G401 (cell line): Measurements from ENCODE around the gene PIAS4. TPM values are rescaled to one million over a fixed set of nuclear protein-coding genes. Genes with fewer than 3 reads are reported as not detected.

ENCODE experiments used
- DNase-seq: peaks from one replicate; pipeline ENCODE4 v3.0.0-alpha.2; 2015; ENCODE audit warnings: low spot score
- in situ Hi-C: cut with HindIII; loops from 2 replicates; pipeline ENCODE4 v1.10.0; 2016; ENCODE audit warnings: low sequenced_read_pairs, mixed read lengths
- total RNA-seq: library from RNA; depleted of rRNA; stranded (reverse); fragments of >200 nt; shearing (Covaris generic); gene quantifications from 2 replicates; pipeline ENCODE4 v1.2.3, GENCODE V29; 2014

The PIAS4 gene
- total RNA-seq, 1 experiment from 2014 or later = 45.7 TPM

DNA sequence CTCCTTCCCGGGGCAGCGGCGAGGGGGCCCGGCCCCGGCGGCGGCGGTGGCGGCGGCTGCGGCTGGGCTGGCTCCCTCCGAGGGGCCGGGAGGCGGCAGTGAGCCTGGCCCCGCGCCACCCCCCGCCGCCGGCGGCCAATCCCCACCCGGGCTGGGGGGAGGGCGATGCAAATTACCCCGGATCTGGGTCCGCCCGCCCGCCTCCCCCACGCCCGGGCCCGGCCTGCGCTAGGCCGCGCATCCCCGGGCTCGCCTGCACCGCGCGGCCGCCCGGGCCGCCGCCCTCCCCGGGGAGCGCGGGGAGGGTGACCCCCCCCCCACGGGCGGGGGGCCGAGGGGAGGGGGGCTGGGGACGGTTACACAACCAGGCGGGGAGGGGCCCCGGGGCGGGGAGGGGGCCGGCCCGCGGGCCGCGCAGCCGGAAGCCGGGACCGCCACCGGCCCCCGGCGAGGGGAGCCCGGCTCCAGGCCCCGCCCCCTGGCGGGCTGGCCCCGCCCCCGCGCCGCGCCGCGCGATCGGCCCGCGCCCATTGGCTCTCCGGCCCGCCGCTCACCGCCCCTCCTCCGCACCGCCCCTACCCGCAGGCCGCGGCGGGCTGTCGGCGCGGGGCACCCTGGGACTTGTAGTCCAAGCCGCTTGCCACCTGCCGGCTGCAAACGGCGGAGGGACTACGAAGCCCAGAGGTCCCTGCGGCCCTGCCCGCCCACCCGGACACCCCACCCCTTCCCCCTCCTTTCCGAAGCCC lies 58.1 kb downstream of the PIAS4 start:
- peak; percentile 96 for DNase-seq
- in situ Hi-C loops = loop anchor here (10.0 kb wide), 1 partner anchor 69 kb away; no protein-coding TSS in a partner anchor

DNA sequence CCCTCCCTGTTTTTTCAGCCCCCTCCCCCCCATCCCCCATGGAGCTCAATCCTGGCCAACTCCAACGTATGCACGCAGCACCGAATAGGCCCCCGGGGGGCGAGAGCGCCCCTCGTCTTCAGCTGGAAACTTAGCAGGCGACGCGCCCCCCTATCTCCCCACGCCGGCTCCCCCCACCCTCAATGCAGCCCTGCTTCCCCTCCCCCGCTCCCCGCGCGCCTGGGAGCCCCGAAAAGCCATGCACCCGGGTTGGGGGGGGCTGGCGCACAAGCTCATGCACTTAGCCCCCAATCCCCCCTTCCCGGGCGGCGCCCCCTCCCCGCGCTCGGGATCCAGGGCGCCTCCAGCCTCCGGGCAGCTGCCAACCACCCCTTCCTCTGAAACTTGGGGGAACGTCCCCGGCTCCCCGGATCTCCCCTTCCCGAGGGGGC lies 58.7 kb downstream of the PIAS4 start:
- no peak for DNase-seq
- in situ Hi-C loops = loop anchor here (10.0 kb wide), 1 partner anchor 69 kb away; no protein-coding TSS in a partner anchor

DNA sequence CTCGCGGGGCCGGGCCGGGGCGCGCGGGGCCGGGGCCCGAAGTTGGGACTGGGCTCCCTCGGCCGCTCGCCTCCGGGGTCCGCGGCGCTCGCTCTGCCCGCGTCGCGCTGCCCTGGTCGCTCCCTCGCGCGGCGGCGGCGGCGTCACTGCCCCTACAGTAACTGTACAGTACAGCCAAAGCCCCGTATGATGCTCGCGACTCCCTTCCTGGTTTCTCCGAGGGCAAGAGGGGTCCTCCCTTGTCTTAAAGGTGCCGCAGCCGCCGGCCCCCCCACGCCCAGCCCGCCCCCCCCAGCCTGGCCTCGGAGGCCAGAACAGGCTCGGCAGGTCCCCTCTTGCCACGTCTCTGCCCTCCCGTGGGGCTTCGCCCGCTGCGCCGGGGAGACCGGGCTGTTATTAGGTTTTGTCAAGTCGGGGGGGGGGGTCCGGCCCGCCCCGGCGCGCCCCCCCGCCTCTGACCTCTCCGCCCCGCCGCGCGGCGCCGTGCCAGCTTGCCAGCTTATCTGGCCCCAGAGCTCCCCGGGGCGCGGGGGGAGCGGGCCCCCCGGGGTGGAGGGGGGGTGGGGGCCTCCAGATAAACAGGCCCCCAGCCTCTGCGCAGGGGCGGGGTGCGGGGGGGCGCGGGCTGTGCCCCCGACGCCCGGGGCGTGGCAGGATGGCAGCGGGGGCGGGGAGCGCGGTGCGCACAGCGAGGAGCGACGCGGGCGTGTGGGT lies 59.3 kb downstream of the PIAS4 start, which contains the start of gene ZBTB7A:
TSS of gene ZBTB7A (minus strand) at position 218 of the 714 bp plus-strand sequence. CDS start 11,667 bp downstream, outside the sequence.
- in situ Hi-C loops = loop anchor here (10.0 kb wide), 1 partner anchor 68 kb away; no protein-coding TSS in a partner anchor
- peak; percentile 75 for DNase-seq

DNA sequence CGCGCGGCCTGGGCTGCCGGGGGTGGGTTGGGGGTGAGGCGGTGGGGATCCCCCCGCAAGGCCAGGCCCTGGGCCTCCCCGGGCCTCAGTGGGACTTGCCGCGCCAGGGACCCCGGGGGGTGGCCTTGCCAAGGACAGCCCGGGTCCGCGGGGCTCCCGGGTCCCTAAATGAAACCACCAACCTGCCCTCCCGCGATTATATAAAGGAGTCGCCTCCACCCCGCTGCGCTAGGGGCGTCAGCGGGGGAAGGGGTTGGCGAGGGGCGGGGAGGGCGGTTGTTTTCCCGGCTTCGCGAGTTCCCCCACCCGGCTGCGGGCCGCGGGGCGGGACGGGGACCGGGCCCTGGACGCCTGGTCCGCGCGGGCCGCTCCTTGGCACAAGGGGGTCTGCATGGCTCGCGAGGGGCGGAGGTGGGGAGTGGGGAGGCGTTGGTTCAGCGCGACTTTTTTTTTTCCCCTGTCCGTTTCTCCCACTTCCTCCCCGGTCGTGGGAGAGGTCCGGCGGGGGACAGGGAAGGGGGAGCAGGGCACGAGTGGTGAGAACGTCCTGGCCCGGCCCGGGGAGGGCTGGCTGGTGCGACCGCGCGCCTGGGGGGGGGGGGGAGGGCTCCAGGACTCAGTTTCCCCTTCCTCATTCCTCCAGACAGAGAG lies 60.0 kb downstream of the PIAS4 start:
- no peak for DNase-seq
- in situ Hi-C loops = loop anchor here (10.0 kb wide), 1 partner anchor 67 kb away; no protein-coding TSS in a partner anchor

DNA sequence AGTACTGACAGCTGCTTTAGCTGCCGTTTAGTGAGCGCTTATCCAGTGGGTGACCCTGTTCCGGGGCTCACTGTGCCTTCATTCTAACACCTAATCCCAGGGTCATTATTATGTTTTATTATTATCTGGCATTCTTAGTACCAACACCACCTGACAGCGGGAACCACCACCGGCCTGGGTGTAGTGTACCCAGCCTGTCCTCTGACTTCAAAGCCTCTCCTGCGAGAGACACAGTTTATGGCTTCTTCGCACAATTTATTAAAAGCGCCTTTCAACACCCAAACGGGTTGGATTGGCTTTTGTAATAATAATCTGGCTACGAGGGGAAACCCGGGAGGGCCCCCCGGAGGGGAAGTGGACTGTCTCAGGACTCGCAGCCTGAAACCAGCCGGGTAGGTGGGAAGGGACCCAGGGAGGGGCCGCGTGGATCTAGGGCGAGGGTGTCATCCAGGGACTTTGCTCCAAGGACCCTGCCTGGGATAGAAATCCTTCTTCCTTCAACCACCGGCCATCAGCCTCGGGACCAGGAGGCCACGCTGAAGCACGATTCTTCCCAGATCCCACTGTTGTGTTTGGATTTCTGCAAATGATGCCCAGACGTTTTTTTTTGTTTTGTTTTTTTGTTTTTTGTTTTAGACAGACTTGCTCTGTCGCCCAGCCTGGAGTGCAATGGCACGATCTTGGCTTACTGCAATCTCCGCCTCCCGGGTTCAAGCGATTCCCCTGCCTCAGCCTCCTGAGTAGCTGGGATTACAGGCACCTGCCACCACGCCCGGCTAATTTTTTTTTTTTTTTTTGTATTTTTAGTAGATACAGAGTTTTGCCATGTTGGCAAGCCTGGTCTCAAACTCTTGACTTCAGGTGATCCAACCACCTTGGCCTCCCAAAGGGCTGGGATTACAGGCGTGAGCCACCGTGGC lies 60.8 kb downstream of the PIAS4 start:
- in situ Hi-C loops = loop anchor here (10.0 kb wide), 1 partner anchor 66 kb away; no protein-coding TSS in a partner anchor
- DNase-seq = peak; percentile 43

DNA sequence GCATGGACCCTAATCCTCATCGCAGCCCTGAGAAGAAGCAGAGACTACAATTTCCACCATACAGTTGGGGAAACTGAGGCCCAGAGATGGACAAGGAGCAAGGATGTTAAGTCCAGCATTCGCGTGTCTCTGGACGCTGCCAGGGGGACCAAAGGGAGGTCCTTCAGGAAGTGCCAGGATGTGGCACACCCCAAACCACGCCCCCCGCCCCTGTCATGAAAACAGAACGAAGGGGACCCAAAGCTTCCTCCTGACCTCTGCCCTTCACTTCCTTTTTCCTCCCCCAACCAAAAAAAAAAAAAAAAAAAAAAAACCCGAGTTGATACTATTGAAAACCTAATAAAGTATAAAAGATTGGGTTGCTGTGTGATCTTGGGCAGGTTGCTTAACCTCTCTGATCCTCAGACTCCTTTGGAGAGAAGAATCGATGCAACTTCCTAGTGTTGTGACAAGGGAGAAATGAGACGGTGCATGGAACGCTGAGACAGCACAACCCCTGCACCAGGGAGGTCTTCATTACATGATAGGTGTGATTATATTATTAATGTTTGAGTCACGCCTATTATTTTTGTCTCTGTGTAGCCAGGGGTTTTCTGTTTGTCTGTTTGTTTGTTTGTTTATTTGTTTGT lies 61.9 kb downstream of the PIAS4 start:
- in situ Hi-C loops = loop anchor here (10.0 kb wide), 1 partner anchor 65 kb away; no protein-coding TSS in a partner anchor
- DNase-seq = no peak

DNA sequence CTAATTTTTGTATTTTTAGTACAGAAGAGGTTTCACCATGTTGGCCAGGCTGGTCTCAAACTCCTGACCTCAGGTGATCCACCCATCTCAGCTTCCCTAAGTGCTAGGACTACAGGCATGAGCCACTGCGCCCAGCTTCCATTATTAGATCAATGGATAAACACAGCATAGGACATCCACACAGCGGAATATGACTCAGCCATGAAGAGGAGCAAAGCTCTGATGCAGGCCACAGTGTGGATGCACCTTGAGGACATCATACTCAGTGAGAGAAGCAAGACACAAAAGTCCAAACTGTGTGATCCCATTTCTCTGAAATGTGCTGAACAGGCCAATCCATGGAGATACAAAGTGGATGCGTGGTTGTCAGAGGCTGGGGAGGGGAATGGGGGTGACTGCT lies 64.1 kb downstream of the PIAS4 start:
- DNase-seq = no peak
- in situ Hi-C loops = no loop called here

DNA sequence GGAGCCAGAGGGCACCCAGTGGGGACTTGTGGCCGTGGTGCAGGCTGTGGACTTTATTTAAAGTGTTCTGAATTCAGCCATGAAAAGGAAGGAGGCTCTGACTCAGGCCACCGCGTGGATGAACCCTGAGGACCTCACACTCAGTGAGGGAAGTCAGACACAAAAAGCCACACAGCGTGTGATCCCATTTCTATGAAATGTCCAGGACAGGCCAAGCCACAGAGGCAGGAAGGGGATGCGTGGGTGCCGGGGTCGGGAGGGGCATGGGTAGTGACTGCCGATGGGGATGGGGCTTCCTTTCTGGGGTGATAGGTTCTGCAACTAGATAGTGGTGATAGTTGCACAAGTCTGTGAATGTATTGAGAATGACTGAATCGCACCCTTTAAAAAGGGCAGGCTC lies 67.8 kb downstream of the PIAS4 start:
- in situ Hi-C loops = no loop called here
- no peak for DNase-seq

DNA sequence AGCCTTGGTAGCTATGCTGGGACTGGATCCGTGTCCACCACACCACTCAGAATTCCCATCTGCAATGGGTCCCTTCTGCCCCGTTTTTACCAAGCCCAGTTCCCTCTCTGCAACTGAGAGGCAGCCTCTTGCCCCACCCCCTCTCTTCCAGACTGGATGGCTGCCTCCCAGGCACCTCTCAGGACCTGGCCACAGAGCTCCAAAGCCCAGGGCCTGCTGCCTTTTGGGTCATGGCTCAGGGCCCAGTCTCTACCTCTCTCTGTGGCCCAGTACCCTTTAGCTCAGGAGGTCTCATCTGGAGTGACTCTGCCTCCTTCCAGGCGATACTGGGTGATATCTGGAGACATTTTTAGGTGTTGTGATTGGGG lies 69.5 kb downstream of the PIAS4 start:
- in situ Hi-C loops = no loop called here
- DNase-seq = peak; percentile 37

DNA sequence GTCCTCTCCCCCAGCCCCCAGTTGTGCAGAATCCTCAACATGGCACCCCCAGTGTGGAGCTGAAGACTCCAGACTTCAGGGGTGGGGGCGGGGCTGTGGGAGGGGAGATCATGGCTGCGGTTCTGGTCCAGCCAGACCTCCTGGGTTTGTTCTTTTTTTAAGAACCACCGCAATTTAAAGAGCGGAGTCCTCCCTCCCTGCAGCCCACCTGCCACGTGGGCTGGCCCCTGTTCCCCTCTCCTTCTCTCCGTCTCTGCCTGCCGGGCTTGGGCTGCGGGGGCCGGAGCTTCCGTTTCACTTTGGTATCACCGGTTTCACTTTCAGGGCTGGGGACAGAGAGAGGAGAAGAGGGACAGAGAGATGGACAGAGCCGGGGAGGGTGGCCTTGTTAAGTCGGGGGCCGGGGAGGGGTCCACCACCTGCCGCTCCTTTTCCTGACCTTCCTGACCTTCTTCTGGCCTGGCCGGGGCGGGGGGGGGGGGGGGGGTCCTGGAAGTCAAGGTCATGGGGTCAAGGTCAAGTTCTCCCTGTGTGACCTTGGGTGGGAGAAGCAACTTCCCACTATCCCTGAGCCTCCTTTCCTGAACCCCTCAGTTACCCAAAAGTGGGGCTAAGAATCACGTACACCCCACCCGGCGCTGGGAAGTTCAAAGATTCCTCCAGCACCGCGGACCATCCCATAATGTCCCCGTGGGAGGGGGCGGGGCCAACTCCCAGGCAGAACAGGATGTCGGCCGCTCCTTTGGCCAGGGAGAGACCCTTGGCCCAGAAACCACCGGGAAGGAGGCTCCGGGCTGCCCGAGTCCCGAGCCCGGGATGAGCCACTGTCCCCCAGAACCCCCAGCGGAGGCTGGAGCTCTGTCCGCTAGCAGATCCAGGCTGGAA lies 70.5 kb downstream of the PIAS4 start:
- in situ Hi-C loops = no loop called here
- no peak for DNase-seq

DNA sequence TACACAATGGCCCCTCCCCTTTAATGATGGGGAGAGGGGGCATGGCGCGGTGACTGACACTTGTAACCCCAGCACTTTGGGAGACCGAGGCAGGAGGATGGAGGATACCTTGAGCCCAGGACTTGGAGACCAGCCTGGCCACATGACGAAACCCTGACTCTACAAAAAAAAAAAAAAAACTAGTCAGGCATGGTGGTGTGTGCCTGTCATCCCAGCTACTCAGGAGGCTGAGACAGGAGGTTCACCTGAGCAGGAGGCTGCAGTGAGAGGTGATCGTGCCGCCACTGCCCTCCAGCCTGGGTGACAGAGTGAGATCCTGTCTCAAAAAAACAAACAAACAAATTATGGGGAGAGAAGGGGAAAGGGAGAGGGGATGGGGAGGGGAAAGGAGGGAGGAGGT lies 72.9 kb downstream of the PIAS4 start:
- DNase-seq = no peak
- in situ Hi-C loops = no loop called here

DNA sequence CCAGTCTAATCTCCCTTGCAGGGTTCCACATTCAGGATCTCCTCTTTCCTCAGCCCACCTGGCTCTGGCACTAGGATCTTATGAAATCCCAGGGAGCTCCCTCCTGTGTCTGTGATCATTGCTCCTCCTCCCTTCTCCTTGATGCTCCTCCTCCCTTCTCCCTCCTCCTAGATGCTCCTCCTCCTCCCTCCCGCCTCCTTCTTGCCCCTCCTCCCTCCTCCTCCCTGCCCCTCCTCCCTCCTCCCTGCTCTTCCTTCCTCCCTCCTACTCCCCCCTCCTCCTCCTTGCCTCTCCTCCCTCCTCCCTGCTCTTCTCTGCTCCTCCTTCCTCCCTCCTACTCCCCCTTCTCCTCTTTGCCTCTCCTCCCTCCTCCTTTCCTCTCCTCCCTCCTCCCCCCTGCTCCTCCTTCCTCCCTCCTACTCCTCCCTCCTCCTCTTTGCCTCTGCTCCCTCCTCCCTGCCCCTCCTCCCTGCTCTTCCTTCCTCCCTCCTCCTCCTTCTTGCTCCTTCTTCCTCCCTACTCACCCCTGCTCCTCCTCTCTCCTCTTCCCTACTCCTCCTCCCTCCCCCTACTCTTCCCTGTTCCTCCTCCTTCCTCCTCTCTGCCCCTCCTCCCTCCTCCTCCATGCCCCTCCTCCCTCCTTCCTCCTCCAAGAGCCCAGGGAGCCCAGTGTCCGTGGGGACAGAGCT lies 74.0 kb downstream of the PIAS4 start:
- no peak for DNase-seq
- in situ Hi-C loops = no loop called here

DNA sequence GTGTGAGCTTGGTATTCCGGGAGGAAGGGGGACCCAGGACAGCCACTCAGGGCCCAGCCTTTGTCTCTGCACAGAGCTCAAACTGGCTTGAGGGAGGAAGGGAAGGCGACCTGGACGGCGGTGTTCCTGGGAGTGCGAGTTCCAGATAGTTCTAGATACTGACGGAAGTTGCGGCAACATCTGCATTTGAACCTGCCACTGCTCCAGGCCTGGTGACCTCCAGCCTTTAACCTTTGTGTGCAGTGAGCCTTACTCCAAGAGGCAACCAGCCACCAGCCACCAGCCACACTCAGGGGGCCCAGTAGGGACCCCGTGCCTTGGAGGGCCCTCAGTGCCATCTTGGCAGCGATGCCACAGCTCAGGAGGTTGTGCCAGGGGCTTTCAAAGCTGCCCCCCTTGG lies 74.6 kb downstream of the PIAS4 start:
- in situ Hi-C loops = no loop called here
- DNase-seq = no peak

DNA sequence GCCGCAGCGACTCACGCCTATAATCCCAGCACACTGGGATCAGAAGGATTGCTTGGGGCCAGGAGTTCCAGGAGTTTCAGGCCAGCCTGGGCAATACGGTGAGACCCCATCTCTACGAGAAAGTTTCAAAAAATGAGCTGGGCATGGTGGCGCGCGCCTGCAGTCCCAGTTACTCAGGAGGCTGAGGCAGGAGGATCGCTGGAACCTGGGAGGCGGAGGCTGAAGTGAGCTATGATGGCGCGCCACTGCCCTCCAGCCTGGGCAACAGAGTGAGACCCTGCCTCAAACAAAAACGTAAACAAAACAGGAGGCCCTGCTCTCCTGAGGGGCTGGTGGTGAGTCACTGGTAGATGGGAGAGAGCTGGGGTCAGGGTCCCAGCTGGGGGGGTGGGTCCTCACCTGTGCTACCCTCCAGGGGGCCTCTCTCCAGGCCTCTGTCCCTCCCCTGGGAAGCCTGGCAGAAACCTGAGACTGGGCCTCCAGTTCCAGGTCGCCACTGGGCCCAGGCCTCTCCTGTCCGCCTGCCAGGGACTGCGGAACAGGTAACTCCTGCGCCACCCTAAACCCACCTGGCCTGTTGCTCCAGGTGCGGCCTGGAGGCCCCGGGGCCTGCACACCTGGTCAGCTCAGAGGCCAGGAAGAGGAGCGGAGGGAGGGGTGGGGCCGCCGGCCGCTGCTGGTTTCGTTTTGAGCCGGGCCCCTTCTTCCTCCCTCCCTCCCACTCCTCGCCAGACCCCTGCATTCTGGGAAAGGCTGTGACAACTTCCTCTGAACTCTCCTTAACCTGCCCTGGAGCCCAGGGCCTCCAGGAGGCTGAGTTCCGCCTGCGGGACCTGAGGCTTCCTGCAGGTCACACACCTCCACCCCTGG lies 76.4 kb downstream of the PIAS4 start:
- in situ Hi-C loops = no loop called here

DNA sequence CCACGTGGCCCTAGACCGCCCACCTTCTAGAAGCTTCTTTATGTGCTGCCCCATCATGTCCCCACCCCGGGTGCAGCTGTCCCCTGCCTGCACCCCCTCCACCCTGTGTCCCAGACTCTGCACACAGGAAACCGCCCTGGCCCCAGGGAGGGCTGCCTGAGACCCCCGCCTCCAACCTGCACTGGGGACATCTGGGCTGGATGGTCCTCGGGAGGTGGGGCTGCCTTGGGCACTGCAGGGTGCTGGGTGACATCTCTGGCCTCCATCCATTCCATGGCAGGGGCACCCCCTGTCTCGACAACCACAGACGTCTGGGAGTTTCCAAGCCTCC lies 77.0 kb downstream of the PIAS4 start:
- no peak for DNase-seq
- in situ Hi-C loops = no loop called here

More for the DNA sequence above, 76.4 kb downstream of the PIAS4 start:
- no peak for DNase-seq

DNA sequence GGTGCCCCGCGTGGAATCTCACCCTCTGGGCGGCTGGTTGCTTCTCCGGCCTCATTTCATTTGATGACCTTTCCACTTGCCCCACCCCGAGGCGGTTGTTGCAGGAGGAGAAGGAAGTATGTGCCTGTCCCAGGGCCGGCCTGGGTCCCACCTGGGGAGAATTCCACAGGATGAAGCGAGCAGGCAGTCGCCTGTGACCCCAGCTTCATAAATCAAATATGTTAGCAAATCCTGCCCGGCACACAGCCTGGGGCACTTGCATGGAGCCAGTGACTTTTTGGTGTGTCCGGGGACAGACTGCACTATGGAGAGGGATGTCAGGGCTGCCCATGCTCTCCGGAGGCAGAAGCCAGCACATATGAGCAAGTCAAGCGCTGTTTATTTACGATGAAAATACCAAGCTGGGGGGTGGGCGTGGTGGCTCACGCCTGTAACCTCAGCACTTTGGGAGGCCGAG lies 78.9 kb downstream of the PIAS4 start:
- DNase-seq = no peak
- in situ Hi-C loops = no loop called here
